Measurements from ENCODE around the gene LCE7A.

- TF ChIP-seq, protein P1, sequence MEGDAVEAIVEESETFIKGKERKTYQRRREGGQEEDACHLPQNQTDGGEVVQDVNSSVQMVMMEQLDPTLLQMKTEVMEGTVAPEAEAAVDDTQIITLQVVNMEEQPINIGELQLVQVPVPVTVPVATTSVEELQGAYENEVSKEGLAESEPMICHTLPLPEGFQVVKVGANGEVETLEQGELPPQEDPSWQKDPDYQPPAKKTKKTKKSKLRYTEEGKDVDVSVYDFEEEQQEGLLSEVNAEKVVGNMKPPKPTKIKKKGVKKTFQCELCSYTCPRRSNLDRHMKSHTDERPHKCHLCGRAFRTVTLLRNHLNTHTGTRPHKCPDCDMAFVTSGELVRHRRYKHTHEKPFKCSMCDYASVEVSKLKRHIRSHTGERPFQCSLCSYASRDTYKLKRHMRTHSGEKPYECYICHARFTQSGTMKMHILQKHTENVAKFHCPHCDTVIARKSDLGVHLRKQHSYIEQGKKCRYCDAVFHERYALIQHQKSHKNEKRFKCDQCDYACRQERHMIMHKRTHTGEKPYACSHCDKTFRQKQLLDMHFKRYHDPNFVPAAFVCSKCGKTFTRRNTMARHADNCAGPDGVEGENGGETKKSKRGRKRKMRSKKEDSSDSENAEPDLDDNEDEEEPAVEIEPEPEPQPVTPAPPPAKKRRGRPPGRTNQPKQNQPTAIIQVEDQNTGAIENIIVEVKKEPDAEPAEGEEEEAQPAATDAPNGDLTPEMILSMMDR (IDR thresholded peaks at IDR 0.05) = no peak
- no peak for TF ChIP-seq POLR2A (IDR thresholded peaks at IDR 0.05)
Observed at GRCh38 chr1:152860129-152860528, 333 bp downstream of the LCE7A start.

Measured in testis (tissue), 2 donors.